H9 (cell line): ENCODE results near the gene TPD52L2. TPM values are rescaled to one million over a fixed set of nuclear protein-coding genes. Genes with fewer than 3 reads are reported as not detected.

Source experiments
- DNase-seq: peaks from one replicate; pipeline ENCODE4 v3.0.0-alpha.2; 2017
- H2AFZ ChIP-seq: one replicate; pipeline ENCODE4 v1.6.1; 2013; ENCODE audit warnings: mild to moderate bottlenecking, low read length, control low read depth, moderate library complexity
- H2AK5ac ChIP-seq: 2 replicates; pipeline ENCODE4 v1.6.1; 2013; ENCODE audit warnings: low read length, control low read depth, mixed read lengths; ENCODE audit not compliant: insufficient read length
- H2BK120ac ChIP-seq: one replicate; pipeline ENCODE4 v1.6.1; 2013; ENCODE audit warnings: low read depth, mild to moderate bottlenecking, low read length, control low read depth, inconsistent platforms; ENCODE audit not compliant: poor library complexity, severe bottlenecking
- H2BK12ac ChIP-seq: 2 replicates; pipeline ENCODE4 v1.6.1; 2013; ENCODE audit warnings: low read length, control low read depth, mixed read lengths, low read depth; ENCODE audit not compliant: insufficient read length
- H2BK15ac ChIP-seq: 2 replicates; pipeline ENCODE4 v1.6.1; 2013; ENCODE audit warnings: low read depth, low read length, control low read depth
- H2BK20ac ChIP-seq: one replicate; pipeline ENCODE4 v1.6.1; 2013; ENCODE audit warnings: low read depth, mild to moderate bottlenecking, low read length, control low read depth, inconsistent platforms; ENCODE audit not compliant: poor library complexity, severe bottlenecking
- H2BK5ac ChIP-seq: 2 replicates; pipeline ENCODE4 v1.6.1; 2013; ENCODE audit warnings: low read length, control low read depth, mixed read lengths; ENCODE audit not compliant: insufficient read length
- H3K14ac ChIP-seq: 2 replicates; pipeline ENCODE4 v1.6.1; 2013; ENCODE audit warnings: low read length, control low read depth; ENCODE audit not compliant: insufficient read depth
- H3K18ac ChIP-seq: 2 replicates; pipeline ENCODE4 v1.6.1; 2013; ENCODE audit warnings: low read depth, mild to moderate bottlenecking, mixed read lengths, low read length, control low read depth; ENCODE audit not compliant: insufficient read length
- H3K23ac ChIP-seq: 2 replicates; pipeline ENCODE4 v1.6.1; 2013; ENCODE audit warnings: low read length, control low read depth, mixed read lengths, low read depth; ENCODE audit not compliant: insufficient read length
- H3K23me2 ChIP-seq: 2 replicates; pipeline ENCODE4 v1.6.1; 2013; ENCODE audit warnings: low read depth, mild to moderate bottlenecking, mixed read lengths, low read length, control low read depth; ENCODE audit not compliant: insufficient read length, poor library complexity, severe bottlenecking
- H3K27ac ChIP-seq: 2 replicates; pipeline ENCODE4 v1.5.1; 2013; ENCODE audit warnings: low read length, control low read depth, mixed read lengths, low read depth; ENCODE audit not compliant: insufficient read length
- H3K27me3 ChIP-seq: 2 replicates; pipeline ENCODE4 v1.6.1; 2013; ENCODE audit warnings: low read length, control low read depth, inconsistent platforms; ENCODE audit not compliant: insufficient read depth
- H3K4ac ChIP-seq: 2 replicates; pipeline ENCODE4 v1.6.1; 2013; ENCODE audit warnings: low read depth, mild to moderate bottlenecking, control low read depth, inconsistent platforms, low read length, moderate library complexity
- H3K4me1 ChIP-seq: 2 replicates; pipeline ENCODE4 v1.6.1; 2013; ENCODE audit warnings: low read length, control low read depth, inconsistent platforms; ENCODE audit not compliant: insufficient read depth
- H3K4me2 ChIP-seq: 2 replicates; pipeline ENCODE4 v1.6.1; 2013; ENCODE audit warnings: low read length, control low read depth, mixed read lengths; ENCODE audit not compliant: insufficient read length, insufficient read depth
- H3K56ac ChIP-seq: 2 replicates; pipeline ENCODE4 v1.6.1; 2013; ENCODE audit warnings: low read depth, mild to moderate bottlenecking, mixed read lengths, low read length, control low read depth; ENCODE audit not compliant: insufficient read length
- H3K79me1 ChIP-seq: 2 replicates; pipeline ENCODE4 v1.6.1; 2013; ENCODE audit warnings: low read depth, mild to moderate bottlenecking, moderate library complexity, low read length, control low read depth, inconsistent platforms; ENCODE audit not compliant: insufficient read depth, poor library complexity, severe bottlenecking
- H3K79me2 ChIP-seq: 2 replicates; pipeline ENCODE4 v1.6.1; 2013; ENCODE audit warnings: low read length, control low read depth, inconsistent platforms; ENCODE audit not compliant: insufficient read depth
- H3K9ac ChIP-seq: 2 replicates; pipeline ENCODE4 v1.6.1; 2013; ENCODE audit warnings: low read length, control low read depth, mixed read lengths; ENCODE audit not compliant: insufficient read length; ENCODE audit errors: extremely low read depth
- H3K9me3 ChIP-seq: one replicate; pipeline ENCODE4 v1.6.1; 2013; ENCODE audit warnings: low read depth, low read length, inconsistent platforms; ENCODE audit not compliant: control insufficient read depth
- H3T11ph ChIP-seq: one replicate; pipeline ENCODE4 v1.6.1; 2013; ENCODE audit warnings: mild to moderate bottlenecking, low read length, control low read depth, inconsistent platforms
- H4K20me1 ChIP-seq: one replicate; pipeline ENCODE4 v1.6.1; 2013; ENCODE audit not compliant: control insufficient read depth, insufficient read length, insufficient read depth
- H4K5ac ChIP-seq: 2 replicates; pipeline ENCODE4 v1.6.1; 2013; ENCODE audit warnings: low read depth, mild to moderate bottlenecking, mixed read lengths, low read length, control low read depth; ENCODE audit not compliant: insufficient read length
- H4K8ac ChIP-seq: replicated peaks from 2 replicates; pipeline ENCODE4 v1.6.1; 2013; ENCODE audit warnings: low read length, control low read depth, mixed read lengths, low read depth; ENCODE audit not compliant: insufficient read length
- H4K91ac ChIP-seq: 2 replicates; pipeline ENCODE4 v1.6.1; 2013; ENCODE audit warnings: low read depth, mild to moderate bottlenecking, moderate library complexity, mixed read lengths, low read length, control low read depth; ENCODE audit not compliant: insufficient read length
- H3K27ac Mint-ChIP-seq, 3 experiments: 2 replicates in 2 of 3; 3 replicates in 1 of 3; pipeline ENCODE4 v1.8.0; 2020 to 2021; ENCODE audit warnings: mixed read lengths in 3 of 3, mild to moderate bottlenecking in 1 of 3, moderate library complexity in 1 of 3
- H3K27me3 Mint-ChIP-seq: 2 replicates; pipeline ENCODE4 v1.8.0; 2021; ENCODE audit warnings: low read depth, mild to moderate bottlenecking, moderate library complexity, mixed read lengths
- H3K36me3 Mint-ChIP-seq, 3 experiments: 2 replicates in 2 of 3; 3 replicates in 1 of 3; pipeline ENCODE4 v1.8.0; 2020 to 2021; ENCODE audit warnings: low read depth in 3 of 3, mixed read lengths in 3 of 3; ENCODE audit not compliant: insufficient read depth in 1 of 3
- H3K4me1 Mint-ChIP-seq, 2 experiments: 2 replicates each; pipeline ENCODE4 v1.8.0; 2020; ENCODE audit warnings: mixed read lengths in 2 of 2
- H3K4me3 Mint-ChIP-seq, 2 experiments: 2 replicates in 1 of 2; 3 replicates in 1 of 2; pipeline ENCODE4 v1.8.0; 2020 to 2021; ENCODE audit warnings: mild to moderate bottlenecking in 2 of 2, mixed read lengths in 2 of 2, moderate library complexity in 1 of 2
- H3K9me3 Mint-ChIP-seq, 2 experiments: 2 replicates in 1 of 2; 3 replicates in 1 of 2; pipeline ENCODE4 v1.8.0; 2020; ENCODE audit warnings: mild to moderate bottlenecking in 2 of 2, mixed read lengths in 2 of 2, moderate library complexity in 1 of 2
- whole genome bisulfite sequencing: extraction: QIAGEN DNeasy Blood & Tissue Kit; methylation state at CpG from one replicate; pipeline ENCODE4 v1.1.7; 2013; ENCODE audit warnings: missing lambda C conversion rate, low lambda C conversion rate, mixed read lengths; ENCODE audit not compliant: insufficient read length; ENCODE audit errors: extremely low coverage; 5-methylcytosine and 5-hydroxymethylcytosine counted together
- total RNA-seq: library from RNA; stranded (reverse); gene quantifications from 2 replicates; pipeline ENCODE4 v1.2.1, GENCODE V29; 2021
- TF ChIP-seq, protein P1 (sequence below): fragments of 200-600 bp; sonication (generic); conservative IDR thresholded peaks from 3 replicates; pipeline ENCODE4 v1.8.0; 2021; ENCODE audit warnings: antibody characterized with exemption, mild to moderate bottlenecking

Gene TPD52L2
- total RNA-seq, 1 experiment from 2014 or later: 94.1 TPM

DNA sequence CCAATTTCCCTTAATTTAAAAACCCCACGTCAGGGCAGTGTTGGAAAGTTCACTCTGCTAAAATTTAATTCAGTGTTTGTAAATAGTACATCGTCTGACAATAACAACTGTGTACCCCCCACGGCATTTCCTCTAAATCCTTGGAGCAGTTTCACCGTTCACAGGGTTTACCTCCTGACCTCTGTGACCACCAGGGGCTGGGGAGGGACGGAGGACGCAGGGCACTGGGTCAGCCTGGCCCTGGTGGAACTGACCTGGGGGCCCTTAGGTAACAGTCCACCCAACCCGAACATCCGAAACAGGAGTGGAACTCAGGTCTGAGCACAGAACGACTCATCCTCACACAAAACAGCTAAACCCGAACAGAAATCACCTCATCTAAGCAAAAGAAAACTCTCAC, 36.1 kb upstream of the TPD52L2 start:
- Histone ChIP-seq H3K56ac (no peak overlapping the region), H4K20me1 (no peaks in the 10 kb centered on the region), H3K27ac (no peak overlapping the region), H3K23me2 (peaks cover 8% of the 10 kb centered on the region), H2AFZ (no peak overlapping the region), H3K14ac (no peak overlapping the region), H2BK15ac (no peak overlapping the region), H3K18ac (no peak overlapping the region), H4K5ac (no peak overlapping the region), H3K4me1 (peaks cover 4% of the 10 kb centered on the region; the same call in 1 of the 2 replicates), H3K4ac (no peak overlapping the region), H2BK5ac (no peak overlapping the region), H2BK120ac (no peak overlapping the region), H2AK5ac (no peak overlapping the region), H3T11ph (no peak overlapping the region), H4K91ac (no peak overlapping the region), H3K23ac (no peak overlapping the region), H2BK12ac (no peak overlapping the region), H3K79me1 (peaks cover 4% of the 10 kb centered on the region), H3K9me3 (no peaks in the 10 kb centered on the region), H3K4me2 (peak overlapping the region; percentile 65), H3K27me3 (peaks cover 4% of the 10 kb centered on the region; the same call in 1 of the 2 replicates), H4K8ac (no peak overlapping the region), H3K79me2 (peaks cover 11% of the 10 kb centered on the region; the same call in 1 of the 2 replicates), H2BK20ac (no peak overlapping the region), H3K9ac (no peak overlapping the region)
- WGBS: no CpG with 5 or more reads among the region's 10 CpGs
- Mint-ChIP-seq H3K27me3 (peaks cover 34% of the 10 kb centered on the region), H3K4me3 (peak overlapping the region; percentile 84 to 87), H3K9me3 (no peaks in the 10 kb centered on the region; a peak in 2 of 5 replicates), H3K36me3 (no peaks in the 10 kb centered on the region; a peak in 4 of 7 replicates), H3K27ac (no peak overlapping the region), H3K4me1 (peaks cover 29 to 32% of the 10 kb centered on the region in 2 experiments)
- no peak for DNase-seq
- TF ChIP-seq, protein P1, sequence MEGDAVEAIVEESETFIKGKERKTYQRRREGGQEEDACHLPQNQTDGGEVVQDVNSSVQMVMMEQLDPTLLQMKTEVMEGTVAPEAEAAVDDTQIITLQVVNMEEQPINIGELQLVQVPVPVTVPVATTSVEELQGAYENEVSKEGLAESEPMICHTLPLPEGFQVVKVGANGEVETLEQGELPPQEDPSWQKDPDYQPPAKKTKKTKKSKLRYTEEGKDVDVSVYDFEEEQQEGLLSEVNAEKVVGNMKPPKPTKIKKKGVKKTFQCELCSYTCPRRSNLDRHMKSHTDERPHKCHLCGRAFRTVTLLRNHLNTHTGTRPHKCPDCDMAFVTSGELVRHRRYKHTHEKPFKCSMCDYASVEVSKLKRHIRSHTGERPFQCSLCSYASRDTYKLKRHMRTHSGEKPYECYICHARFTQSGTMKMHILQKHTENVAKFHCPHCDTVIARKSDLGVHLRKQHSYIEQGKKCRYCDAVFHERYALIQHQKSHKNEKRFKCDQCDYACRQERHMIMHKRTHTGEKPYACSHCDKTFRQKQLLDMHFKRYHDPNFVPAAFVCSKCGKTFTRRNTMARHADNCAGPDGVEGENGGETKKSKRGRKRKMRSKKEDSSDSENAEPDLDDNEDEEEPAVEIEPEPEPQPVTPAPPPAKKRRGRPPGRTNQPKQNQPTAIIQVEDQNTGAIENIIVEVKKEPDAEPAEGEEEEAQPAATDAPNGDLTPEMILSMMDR: peak; percentile 32; the same call in 1 of the 3 replicates
